HepG2 (cell line): ENCODE results near the gene MRPL14. TPM values are rescaled to one million over a fixed set of nuclear protein-coding genes. Genes with fewer than 3 reads are reported as not detected.

Experiments used
- ATAC-seq: fragments of 200-7000 bp; cut with Tn5 transposase; 3 replicates; pipeline ENCODE4 v1.9.1; 2020; ENCODE audit warnings: mild to moderate bottlenecking, moderate library complexity
- BruUV-seq: library from RNA; stranded (reverse); fragments of 400-500 nt; replicated peaks from 2 replicates; lab custom pipeline; 2021; lab: Mats Ljungman, UMichigan
- CTCF ChIA-PET: fragments of 300-600 bp; formaldehyde crosslinking; extraction: SDS; loops from one replicate; lab custom pipeline; 2021; ENCODE audit warnings: low total read pairs, inconsistent platforms, low intra/inter-chr PET ratio; lab: Yijun Ruan, JAX
- POLR2A ChIA-PET: fragments of 350-600 bp; sonication (Branson Sonifier 250); formaldehyde crosslinking; loops from one replicate; lab custom pipeline; 2020; ENCODE audit warnings: antibody characterized with exemption, inconsistent platforms; lab: Yijun Ruan, JAX
- DNase-seq: peaks from one replicate; pipeline ENCODE4 v3.0.0-alpha.2; 2015; ENCODE audit warnings: low spot score
- FAIRE-seq: peaks from 3 replicates; lab custom pipeline; 2011; peaks lifted over from hg19 to GRCh38; lab: Jason Lieb, UNC
- H2AFZ ChIP-seq: one replicate; pipeline ENCODE4 v1.6.1; 2011; ENCODE audit warnings: low read length, inconsistent platforms
- H3K27ac ChIP-seq: fragments of 300-600 bp; 3 replicates; pipeline ENCODE4 v1.8.0; 2011; ENCODE audit warnings: mixed run types, mild to moderate bottlenecking, mixed read lengths, low read length, inconsistent platforms; ENCODE audit not compliant: insufficient read depth; ENCODE audit errors: extremely low read length
- H3K27me3 ChIP-seq, 2 experiments: fragments of 200-600 bp in 1 of 2; 2 replicates in 1 of 2; 3 replicates in 1 of 2; pipeline versions ENCODE4 v1.6.0 to v1.8.0; 2011; ENCODE audit warnings: low read length in 2 of 2, mild to moderate bottlenecking in 2 of 2, moderate library complexity in 2 of 2, inconsistent platforms in 1 of 2; ENCODE audit not compliant: insufficient read depth in 2 of 2, control insufficient read depth in 1 of 2
- H3K36me3 ChIP-seq, 2 experiments: fragments of 200-600 bp in 1 of 2; replicated peaks in 1 of 2; 2 replicates in 1 of 2; 3 replicates in 1 of 2; pipeline versions ENCODE4 v1.5.1 to v1.8.0; 2011; ENCODE audit warnings: low read length in 2 of 2, inconsistent platforms in 1 of 2; ENCODE audit not compliant: insufficient read depth in 2 of 2, control insufficient read depth in 1 of 2
- H3K4me1 ChIP-seq: 2 replicates; pipeline ENCODE4 v1.5.1; 2012; ENCODE audit warnings: low read length, inconsistent platforms; ENCODE audit not compliant: insufficient read depth
- H3K4me2 ChIP-seq: 2 replicates; pipeline ENCODE4 v1.6.0; 2011; ENCODE audit warnings: low read depth, low read length, inconsistent platforms
- H3K4me3 ChIP-seq, 3 experiments: fragments of 200-600 bp in 1 of 3; sonication (generic), shearing (Covaris generic) in 1 of 3; replicated peaks in 1 of 3; 2 replicates each; pipeline ENCODE4 v1.5.1; 2011 to 2016; ENCODE audit warnings: low read length in 3 of 3, inconsistent platforms in 2 of 3, low read depth in 2 of 3, mild to moderate bottlenecking in 2 of 3, control low read depth in 1 of 3, mixed read lengths in 1 of 3; ENCODE audit not compliant: insufficient read depth in 1 of 3
- H3K79me2 ChIP-seq: one replicate; pipeline ENCODE4 v1.6.1; 2011; ENCODE audit warnings: low read length, inconsistent platforms; ENCODE audit not compliant: insufficient read depth
- H3K9ac ChIP-seq: 2 replicates; pipeline ENCODE4 v1.6.0; 2011; ENCODE audit warnings: mild to moderate bottlenecking, low read depth, low read length, inconsistent platforms; ENCODE audit not compliant: insufficient read depth
- H3K9me3 ChIP-seq: 2 replicates; pipeline ENCODE4 v1.5.1; 2012; ENCODE audit warnings: mild to moderate bottlenecking, low read length
- H4K20me1 ChIP-seq: 2 replicates; pipeline ENCODE4 v1.6.0; 2011; ENCODE audit warnings: inconsistent platforms, mild to moderate bottlenecking, low read length, moderate library complexity; ENCODE audit not compliant: insufficient read depth
- HNF4A ChIP-seq: sonication (generic); formaldehyde crosslinking; IDR thresholded peaks from 2 replicates; pipeline ENCODE4 v1.4.0; 2020; ENCODE audit warnings: missing genetic modification reagents
- MAFF ChIP-seq: IDR thresholded peaks from 2 replicates; pipeline ENCODE4 v1.6.1; 2011; ENCODE audit warnings: low read depth, low read length, improper control_type of control experiment
- NAIF1 ChIP-seq: sonication (generic); formaldehyde crosslinking; IDR thresholded peaks from 2 replicates; pipeline ENCODE4 v1.5.0; 2020; ENCODE audit warnings: mild to moderate bottlenecking, missing genetic modification reagents, borderline replicate concordance
- PPARG ChIP-seq: conservative IDR thresholded peaks from 2 replicates; pipeline ENCODE4 v1.6.1; 2016; ENCODE audit warnings: missing biosample characterization, missing genetic modification reagents
- REXO4 ChIP-seq: sonication (generic); formaldehyde crosslinking; IDR thresholded peaks from 2 replicates; pipeline ENCODE4 v1.8.0; 2022; ENCODE audit warnings: missing genetic modification reagents, mild to moderate bottlenecking, borderline replicate concordance
- YY1 ChIP-seq: IDR thresholded peaks from 2 replicates; pipeline ENCODE4 v1.6.1; 2011; ENCODE audit warnings: low read length, low read depth, moderate library complexity, mild to moderate bottlenecking; ENCODE audit not compliant: insufficient read depth, insufficient replicate concordance
- ZFP62 ChIP-seq: sonication (generic); formaldehyde crosslinking; IDR thresholded peaks from 2 replicates; pipeline ENCODE4 v1.4.0; 2020; ENCODE audit warnings: missing genetic modification reagents
- ZMYM3 ChIP-seq: sonication (generic); formaldehyde crosslinking; IDR thresholded peaks from 2 replicates; pipeline ENCODE4 v1.5.1; 2020; ENCODE audit warnings: mild to moderate bottlenecking, missing genetic modification reagents
- ZNF121 ChIP-seq: sonication (generic); formaldehyde crosslinking; IDR thresholded peaks from 2 replicates; pipeline ENCODE4 v1.5.0; 2020; ENCODE audit warnings: mild to moderate bottlenecking, missing genetic modification reagents
- ZNF460 ChIP-seq: sonication (generic); formaldehyde crosslinking; IDR thresholded peaks from 2 replicates; pipeline ENCODE4 v1.5.1; 2020; ENCODE audit warnings: missing genetic modification reagents, mild to moderate bottlenecking, borderline replicate concordance
- ZNF530 ChIP-seq: sonication (generic); formaldehyde crosslinking; IDR thresholded peaks from 2 replicates; pipeline ENCODE4 v1.5.0; 2020; ENCODE audit warnings: low read depth, mild to moderate bottlenecking, missing genetic modification reagents
- WGBS: methylation state at CpG from one replicate; pipeline ENCODE4 v1.1.6; 2017; ENCODE audit warnings: low lambda C conversion rate; 5-methylcytosine and 5-hydroxymethylcytosine counted together
- in situ Hi-C: cut with HindIII; loops from 2 replicates; pipeline ENCODE4 v1.10.0; 2017; ENCODE audit warnings: low pct_unique_long_range_greater_than_20kb; ENCODE audit not compliant: extremely low pct_ligation_motif_present
- intact Hi-C: fragments of 100-400 bp; cut with micrococcal nuclease; formaldehyde crosslinking; loops from one replicate; pipeline ENCODE4 v1.10.0; 2022; ENCODE audit not compliant: unreplicated experiment
- polyA plus RNA-seq, 8 experiments: library from polyadenylated mRNA; depleted of rRNA in 3 of 8; stranded (reverse) in 7 of 8; unstranded in 1 of 8; fragments of >200 nt; fragmentation: Illumina TruSeq in 4 of 8; extraction: Trizol in 4 of 8; gene quantifications; 2 replicates each; pipeline versions ENCODE4 v1.2.1 to v1.2.3, GENCODE V29; 2011 to 2016; ENCODE audit warnings: low read depth in 4 of 8, missing spikeins in 1 of 8, mixed read lengths in 1 of 8; ENCODE audit not compliant: insufficient read depth in 1 of 8
- total RNA-seq, 5 experiments: library from RNA; depleted of rRNA; stranded (reverse); fragments of >200 nt; fragmentation: Illumina TruSeq; extraction: Trizol; gene quantifications; 2 replicates each; pipeline ENCODE4 v1.2.3, GENCODE V29; 2016; ENCODE audit warnings: low read depth in 1 of 5
- TF ChIP-seq, protein P1 (sequence below): sonication (generic); formaldehyde crosslinking; IDR thresholded peaks from 2 replicates; pipeline ENCODE4 v1.4.0; 2020; ENCODE audit warnings: mild to moderate bottlenecking, missing genetic modification reagents
- TF ChIP-seq, protein P2 (sequence below): sonication (generic); formaldehyde crosslinking; IDR thresholded peaks from 2 replicates; pipeline ENCODE4 v1.4.0; 2020; ENCODE audit warnings: missing genetic modification reagents, mild to moderate bottlenecking, borderline replicate concordance
- TF ChIP-seq, protein P3 (sequence below): sonication (generic); formaldehyde crosslinking; IDR thresholded peaks from 2 replicates; pipeline ENCODE4 v1.5.1; 2020; ENCODE audit warnings: mild to moderate bottlenecking, missing genetic modification reagents
- TF ChIP-seq, protein P4 (sequence below): sonication (generic); formaldehyde crosslinking; IDR thresholded peaks from 2 replicates; pipeline ENCODE4 v1.5.0; 2020; ENCODE audit warnings: mild to moderate bottlenecking, missing genetic modification reagents

The MRPL14 gene
- total and polyA plus RNA-seq, 2 of the 13 experiments (the other 11 are each of a cell fraction or from before 2014, with no cell fraction given): 157 to 178 TPM

DNA sequence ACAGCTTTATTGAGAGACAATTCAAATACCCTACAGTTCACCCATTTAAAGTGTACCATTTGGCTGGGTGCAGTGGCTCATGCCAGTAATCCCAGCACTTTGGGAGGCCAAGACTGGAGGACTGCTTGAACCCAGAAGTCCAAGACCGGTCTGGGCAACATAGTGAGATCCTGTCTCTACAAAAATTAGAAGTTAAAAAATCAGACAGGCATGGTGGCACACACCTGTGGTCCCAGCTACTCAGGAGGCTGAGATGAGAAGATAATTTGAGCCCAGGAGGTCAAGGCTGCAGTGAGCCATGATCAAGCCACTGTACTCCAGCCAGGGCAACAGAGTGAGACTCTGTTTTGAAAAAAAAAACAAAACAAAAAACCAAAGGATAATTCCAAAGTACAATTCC lies 40.3 kb upstream of the MRPL14 start:
- in situ Hi-C loops (no loop called here), intact Hi-C loops (no loop called here)
- H3K27ac ChIP-seq: no peak overlapping the region
- no peak for FAIRE-seq
- peaks cover 54% of the 10 kb centered on the region for H3K4me1 ChIP-seq
- POLR2A ChIA-PET: interaction anchor here (1.4 kb wide), 2 partner anchors 78 to 79 kb away, joined by 3 to 4 read pairs; partner anchors contain the start of gene HSP90AB1
- TF ChIP-seq ZNF460 (CRISPR knock-in tag) (peak; percentile 80; the same call in 1 of the 2 replicates), ZFP62 (CRISPR knock-in tag) (no peak), ZMYM3 (CRISPR knock-in tag) (peak; percentile 83), REXO4 (CRISPR knock-in tag) (no peak), NAIF1 (CRISPR knock-in tag) (0 out of 2 replicates have a peak, but pooled peaks have one; percentile 28), HNF4A (peak; percentile 27; the same call in 1 of the 2 replicates), YY1 (no peak), ZNF121 (CRISPR knock-in tag) (peak; percentile 94), ZNF530 (CRISPR knock-in tag) (no peak), PPARG (no peak), MAFF (no peak)
- TF ChIP-seq, protein P1, sequence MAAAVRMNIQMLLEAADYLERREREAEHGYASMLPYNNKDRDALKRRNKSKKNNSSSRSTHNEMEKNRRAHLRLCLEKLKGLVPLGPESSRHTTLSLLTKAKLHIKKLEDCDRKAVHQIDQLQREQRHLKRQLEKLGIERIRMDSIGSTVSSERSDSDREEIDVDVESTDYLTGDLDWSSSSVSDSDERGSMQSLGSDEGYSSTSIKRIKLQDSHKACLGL (CRISPR knock-in tag): no peak
- TF ChIP-seq, protein P2, sequence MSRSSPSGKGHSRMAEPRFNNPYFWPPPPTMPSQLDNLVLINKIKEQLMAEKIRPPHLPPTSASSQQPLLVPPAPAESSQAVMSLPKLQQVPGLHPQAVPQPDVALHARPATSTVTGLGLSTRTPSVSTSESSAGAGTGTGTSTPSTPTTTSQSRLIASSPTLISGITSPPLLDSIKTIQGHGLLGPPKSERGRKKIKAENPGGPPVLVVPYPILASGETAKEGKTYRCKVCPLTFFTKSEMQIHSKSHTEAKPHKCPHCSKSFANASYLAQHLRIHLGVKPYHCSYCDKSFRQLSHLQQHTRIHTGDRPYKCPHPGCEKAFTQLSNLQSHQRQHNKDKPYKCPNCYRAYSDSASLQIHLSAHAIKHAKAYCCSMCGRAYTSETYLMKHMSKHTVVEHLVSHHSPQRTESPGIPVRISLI (CRISPR knock-in tag): peak; percentile 65; the same call in 1 of the 2 replicates
- TF ChIP-seq, protein P3, sequence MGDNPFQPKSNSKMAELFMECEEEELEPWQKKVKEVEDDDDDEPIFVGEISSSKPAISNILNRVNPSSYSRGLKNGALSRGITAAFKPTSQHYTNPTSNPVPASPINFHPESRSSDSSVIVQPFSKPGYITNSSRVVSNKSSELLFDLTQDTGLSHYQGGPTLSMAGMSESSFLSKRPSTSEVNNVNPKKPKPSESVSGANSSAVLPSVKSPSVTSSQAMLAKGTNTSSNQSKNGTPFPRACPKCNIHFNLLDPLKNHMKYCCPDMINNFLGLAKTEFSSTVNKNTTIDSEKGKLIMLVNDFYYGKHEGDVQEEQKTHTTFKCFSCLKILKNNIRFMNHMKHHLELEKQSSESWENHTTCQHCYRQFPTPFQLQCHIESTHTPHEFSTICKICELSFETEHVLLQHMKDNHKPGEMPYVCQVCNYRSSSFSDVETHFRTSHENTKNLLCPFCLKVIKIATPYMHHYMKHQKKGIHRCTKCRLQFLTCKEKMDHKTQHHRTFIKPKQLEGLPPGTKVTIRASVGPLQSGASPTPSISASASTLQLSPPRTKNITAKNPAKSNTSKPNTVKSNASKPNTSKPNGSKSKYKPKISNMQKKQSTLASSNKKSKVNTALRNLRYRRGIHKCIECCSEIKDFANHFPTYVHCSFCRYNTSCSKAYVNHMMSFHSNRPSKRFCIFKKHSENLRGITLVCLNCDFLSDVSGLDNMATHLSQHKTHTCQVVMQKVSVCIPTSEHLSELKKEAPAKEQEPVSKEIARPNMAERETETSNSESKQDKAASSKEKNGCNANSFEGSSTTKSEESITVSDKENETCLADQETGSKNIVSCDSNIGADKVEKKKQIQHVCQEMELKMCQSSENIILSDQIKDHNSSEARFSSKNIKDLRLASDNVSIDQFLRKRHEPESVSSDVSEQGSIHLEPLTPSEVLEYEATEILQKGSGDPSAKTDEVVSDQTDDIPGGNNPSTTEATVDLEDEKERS (CRISPR knock-in tag): 0 out of 2 replicates have a peak, but pooled peaks have one; percentile 26
- TF ChIP-seq, protein P4, sequence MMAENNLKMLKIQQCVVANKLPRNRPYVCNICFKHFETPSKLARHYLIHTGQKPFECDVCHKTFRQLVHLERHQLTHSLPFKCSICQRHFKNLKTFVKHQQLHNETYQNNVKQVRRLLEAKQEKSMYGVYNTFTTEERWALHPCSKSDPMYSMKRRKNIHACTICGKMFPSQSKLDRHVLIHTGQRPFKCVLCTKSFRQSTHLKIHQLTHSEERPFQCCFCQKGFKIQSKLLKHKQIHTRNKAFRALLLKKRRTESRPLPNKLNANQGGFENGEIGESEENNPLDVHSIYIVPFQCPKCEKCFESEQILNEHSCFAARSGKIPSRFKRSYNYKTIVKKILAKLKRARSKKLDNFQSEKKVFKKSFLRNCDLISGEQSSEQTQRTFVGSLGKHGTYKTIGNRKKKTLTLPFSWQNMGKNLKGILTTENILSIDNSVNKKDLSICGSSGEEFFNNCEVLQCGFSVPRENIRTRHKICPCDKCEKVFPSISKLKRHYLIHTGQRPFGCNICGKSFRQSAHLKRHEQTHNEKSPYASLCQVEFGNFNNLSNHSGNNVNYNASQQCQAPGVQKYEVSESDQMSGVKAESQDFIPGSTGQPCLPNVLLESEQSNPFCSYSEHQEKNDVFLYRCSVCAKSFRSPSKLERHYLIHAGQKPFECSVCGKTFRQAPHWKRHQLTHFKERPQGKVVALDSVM (CRISPR knock-in tag): peak; percentile 65
- no peak overlapping the region for H3K4me2 ChIP-seq
- no peak overlapping the region for H3K4me3 ChIP-seq
- H4K20me1 ChIP-seq: no peaks in the 10 kb centered on the region
- H3K27me3 ChIP-seq: peaks cover 7 to 49% of the 10 kb centered on the region in 2 experiments; a peak in 4 of 5 replicates
- WGBS: 94% methylated on average over 1 of the region's 1 CpG
- no TSS peak for BruUV-seq
- DNase-seq: no peak
- no peaks in the 10 kb centered on the region for H3K79me2 ChIP-seq
- ATAC-seq: no peak
- H2AFZ ChIP-seq: no peak overlapping the region
- no peaks in the 10 kb centered on the region for H3K36me3 ChIP-seq
- CTCF ChIA-PET: no interaction called here
- H3K9me3 ChIP-seq: no peaks in the 10 kb centered on the region
- H3K9ac ChIP-seq: no peak overlapping the region
